Astrocyte of the spinal cord (primary cell): ENCODE results near the gene BAIAP3.

Experiments used
- DNase-seq: peaks from one replicate; pipeline ENCODE4 v3.0.0; 2011; ENCODE audit warnings: low read depth, low spot score
- H3K4me3 ChIP-seq: 2 replicates; pipeline ENCODE4 v1.5.1; 2011; ENCODE audit warnings: low read depth, mild to moderate bottlenecking, low read length, moderate library complexity
- CTCF ChIP-seq: IDR thresholded peaks from 2 replicates; pipeline ENCODE4 v1.5.1; 2012; ENCODE audit warnings: low read depth, mild to moderate bottlenecking, low read length, inconsistent platforms
- in situ Hi-C: cut with HindIII; loops from 2 replicates; pipeline ENCODE4 v1.10.0; 2017; ENCODE audit warnings: low sequenced_read_pairs

The BAIAP3 gene

GRCh38 chr16:1338855-1339675 is 5.6 kb downstream of the BAIAP3 start:
- TF ChIP-seq CTCF = no peak
- no peak overlapping the region for H3K4me3 ChIP-seq
- in situ Hi-C loops = no loop called here
- no peak for DNase-seq

- no peak for TF ChIP-seq CTCF
- DNase-seq = no peak
- no peak overlapping the region for H3K4me3 ChIP-seq
- in situ Hi-C loops = no loop called here
Observed at GRCh38 chr16:1340730-1341494, 7.5 kb downstream of the BAIAP3 start.

GRCh38 chr16:1341495-1342420 is 8.3 kb downstream of the BAIAP3 start:
- in situ Hi-C loops = no loop called here

GRCh38 chr16:1342526-1343427 is 9.3 kb downstream of the BAIAP3 start:
- TF ChIP-seq CTCF = no peak
- in situ Hi-C loops = no loop called here
- H3K4me3 ChIP-seq = no peak overlapping the region
- peak; percentile 82 for DNase-seq

More at GRCh38 chr16:1341495-1342420, 8.3 kb downstream of the BAIAP3 start:
- DNase-seq = no peak
- TF ChIP-seq CTCF = no peak
- H3K4me3 ChIP-seq = no peak overlapping the region

GRCh38 chr16:1343428-1344242 is 10.2 kb downstream of the BAIAP3 start:
- H3K4me3 ChIP-seq = no peak overlapping the region
- no peak for DNase-seq
- no peak for TF ChIP-seq CTCF
- in situ Hi-C loops = no loop called here
